Renal cortical epithelial cell (primary cell): ENCODE measurements around the gene PLSCR5. TPM values are rescaled to one million over a fixed set of nuclear protein-coding genes. Genes with fewer than 3 reads are reported as not detected.

Source experiments
- DNase-seq: peaks from one replicate; pipeline ENCODE4 v3.0.0-alpha.2; 2011; ENCODE audit warnings: low read depth
- total RNA-seq: library from RNA; depleted of rRNA; stranded (reverse); fragments of >200 nt; gene quantifications from 2 replicates; pipeline ENCODE4 v1.2.3, GENCODE V29; 2014

The PLSCR5 gene
- total RNA-seq, 1 donor from 2014 or later: not detected

DNA sequence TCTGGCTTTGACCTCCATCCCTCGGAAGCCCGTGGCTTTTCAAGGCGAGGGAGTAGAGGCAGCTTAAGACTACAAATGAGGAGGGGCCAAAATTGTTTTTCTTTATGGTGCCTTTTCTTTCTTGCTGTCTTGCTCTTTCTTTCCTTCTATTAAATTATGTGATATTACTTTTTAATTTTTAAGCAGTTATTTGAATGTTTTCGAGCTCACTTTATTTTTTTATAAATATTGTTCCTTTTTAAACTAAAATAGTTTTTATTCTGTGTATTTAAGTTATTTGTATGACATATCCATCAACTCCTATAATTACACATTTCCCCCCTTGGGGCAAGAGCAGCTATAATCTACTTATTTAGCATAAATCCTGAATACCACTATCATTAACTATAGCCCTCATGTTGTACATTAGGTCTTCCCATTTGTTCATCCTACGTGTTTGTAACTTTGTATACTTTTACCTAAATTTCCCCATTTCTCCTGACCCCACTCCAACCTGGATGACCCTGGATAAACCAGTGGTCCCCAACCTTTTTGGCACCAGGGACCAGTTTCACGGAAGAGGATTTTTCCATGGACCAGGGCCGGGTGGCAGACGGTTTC, 60.1 kb downstream of the PLSCR5 start:
- no peak for DNase-seq

DNA sequence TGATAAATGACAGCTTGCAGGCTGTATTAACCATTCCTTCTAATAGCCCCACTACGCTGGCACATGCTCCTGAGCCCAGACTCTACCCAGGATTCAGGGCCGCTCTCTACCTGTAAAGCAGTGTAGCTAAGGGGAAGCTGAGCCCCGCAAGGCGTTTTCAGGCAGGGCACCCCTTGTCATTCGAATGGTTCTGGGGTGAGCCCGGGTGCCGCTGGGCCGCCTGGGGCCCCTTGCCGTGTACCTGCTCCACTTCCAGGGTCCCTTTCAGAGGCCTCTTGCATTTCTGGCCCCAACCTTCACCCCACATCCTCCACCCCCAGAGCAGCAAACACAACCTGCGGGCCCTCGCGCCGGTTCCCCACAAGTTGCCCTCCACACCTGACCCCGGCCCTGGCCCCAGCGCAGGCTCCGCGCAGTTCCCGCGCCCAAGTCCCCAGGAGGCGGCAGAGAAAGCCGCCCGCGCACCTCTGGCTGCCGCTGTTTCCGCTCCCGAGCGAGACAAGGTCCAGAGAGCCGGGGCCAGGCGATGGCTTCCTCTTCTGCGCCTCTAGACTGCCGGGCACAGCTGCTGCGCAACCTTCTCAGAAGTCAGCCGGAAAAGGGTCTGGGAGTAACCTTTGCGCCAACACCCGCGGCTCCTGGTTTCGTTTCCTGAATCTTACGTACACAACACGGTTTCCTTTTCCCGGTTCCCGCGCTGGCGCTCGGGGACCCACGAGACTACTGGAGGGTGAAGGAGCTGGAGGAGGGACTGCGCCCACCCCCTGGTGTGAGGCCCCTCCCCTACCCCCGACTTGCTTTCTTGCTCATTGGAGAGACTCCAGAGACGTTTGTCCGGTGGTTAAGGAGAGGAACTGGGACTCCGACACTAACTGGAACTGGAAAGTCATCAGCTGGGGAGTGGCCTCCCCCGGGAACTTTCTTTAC, 60.9 kb downstream of the PLSCR5 start, which contains the start of gene PLSCR1:
PLSCR1 (minus strand) TSS at position 606 of the 927 bp plus-strand sequence. CDS start 8,055 bp downstream, outside the sequence.
- DNase-seq: peak; percentile 96

DNA sequence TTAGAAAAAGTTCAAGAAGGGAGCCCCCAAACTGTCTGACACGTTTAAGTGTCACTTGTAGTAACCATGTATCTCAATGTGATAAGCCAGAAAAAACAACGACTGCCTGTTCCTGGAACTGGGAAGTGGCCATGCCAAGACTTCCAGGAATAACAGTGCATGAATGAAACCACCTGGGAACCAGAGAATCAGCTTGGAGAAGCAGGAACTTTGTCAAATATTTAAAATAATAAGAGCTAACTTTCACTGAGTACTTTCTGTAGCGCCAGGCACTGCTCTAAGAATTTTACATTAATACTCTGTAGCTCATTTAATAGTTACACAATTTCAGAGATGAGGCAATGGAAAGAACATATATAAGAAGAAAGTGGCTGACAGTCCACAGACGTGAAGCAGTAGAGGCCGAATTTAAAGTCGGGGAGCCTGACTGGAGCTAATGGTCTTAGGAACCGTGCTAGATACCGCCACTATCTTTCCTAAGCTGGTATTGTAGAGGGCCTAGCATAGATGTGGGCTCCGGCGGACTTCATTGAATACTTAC, 61.6 kb downstream of the PLSCR5 start:
- peak; percentile 16 for DNase-seq

DNA sequence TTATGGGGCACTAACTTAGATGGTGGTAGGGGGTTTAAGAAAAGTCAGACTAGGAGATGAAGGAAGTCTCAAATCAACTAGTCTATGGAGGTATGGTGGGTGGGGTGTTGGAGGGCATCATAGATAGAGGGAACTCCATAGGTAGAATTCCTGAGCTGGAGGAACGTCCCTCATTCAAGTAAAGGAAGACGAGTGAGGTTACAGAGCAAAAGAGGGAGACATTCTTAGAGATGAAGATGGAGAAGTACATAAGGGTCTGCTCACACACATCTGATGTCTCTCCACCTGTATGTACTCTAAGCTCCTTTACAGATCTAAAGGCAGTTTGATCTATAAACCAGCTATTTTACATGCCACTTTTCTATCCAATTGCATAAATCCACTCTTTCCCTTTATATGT, 62.2 kb downstream of the PLSCR5 start:
- DNase-seq: peak; percentile 8

DNA sequence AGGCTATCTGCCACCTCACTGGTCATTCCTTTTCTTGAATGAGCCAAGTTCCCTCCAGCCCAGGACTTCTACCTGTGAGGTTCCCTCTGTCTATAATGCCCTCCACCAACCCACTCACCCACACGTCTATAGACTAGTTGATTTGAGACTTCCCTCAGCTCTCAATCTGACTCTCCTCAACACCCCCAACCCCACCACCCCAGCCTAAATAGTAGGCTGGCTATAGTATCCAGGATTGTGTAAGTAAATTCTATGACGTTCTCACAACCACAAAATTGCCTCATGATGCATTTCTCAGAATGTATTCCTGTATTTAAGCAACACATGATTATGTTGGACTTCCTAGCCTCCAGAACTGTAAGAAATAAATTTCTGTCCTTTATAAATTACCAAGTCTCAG, 63.0 kb downstream of the PLSCR5 start:
- peak; percentile 32 for DNase-seq

DNA sequence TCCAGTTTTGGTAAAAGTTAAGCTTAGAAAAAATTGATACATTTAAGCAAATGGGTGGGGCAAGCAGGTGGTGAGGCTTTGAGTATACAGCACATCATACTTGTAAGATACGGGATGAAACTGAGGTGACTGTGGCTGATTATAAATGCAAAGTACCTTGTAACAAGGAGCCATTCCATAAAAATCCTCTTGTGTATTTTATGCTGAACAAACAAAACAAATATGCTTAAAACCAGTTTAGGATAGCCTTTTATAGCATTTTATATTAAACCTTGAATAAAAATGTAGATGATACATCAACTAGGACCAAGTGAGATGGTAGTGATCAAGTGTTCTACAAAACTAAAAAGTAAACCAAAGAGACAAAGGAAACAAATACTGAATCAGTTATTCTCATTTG, 64.2 kb downstream of the PLSCR5 start:
- peak; percentile 12 for DNase-seq

DNA sequence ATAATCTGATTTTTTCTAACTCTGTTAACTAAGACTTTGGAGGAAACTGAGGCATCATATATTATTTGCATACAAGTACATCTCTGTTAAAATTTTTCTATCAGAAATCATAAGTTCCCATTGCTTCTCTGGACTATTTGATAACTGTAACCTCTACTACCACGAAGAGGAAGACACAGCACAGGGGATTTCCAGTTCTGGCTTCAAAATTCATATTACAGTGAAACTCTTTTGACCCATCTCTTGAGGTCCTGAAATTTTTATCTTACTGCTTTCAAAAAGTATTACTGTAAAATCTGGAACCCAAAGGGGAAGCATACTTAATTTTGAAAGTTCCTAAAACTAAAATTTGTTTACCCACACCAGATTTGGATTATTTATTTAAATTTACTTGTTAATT, 64.9 kb downstream of the PLSCR5 start:
- DNase-seq: no peak

DNA sequence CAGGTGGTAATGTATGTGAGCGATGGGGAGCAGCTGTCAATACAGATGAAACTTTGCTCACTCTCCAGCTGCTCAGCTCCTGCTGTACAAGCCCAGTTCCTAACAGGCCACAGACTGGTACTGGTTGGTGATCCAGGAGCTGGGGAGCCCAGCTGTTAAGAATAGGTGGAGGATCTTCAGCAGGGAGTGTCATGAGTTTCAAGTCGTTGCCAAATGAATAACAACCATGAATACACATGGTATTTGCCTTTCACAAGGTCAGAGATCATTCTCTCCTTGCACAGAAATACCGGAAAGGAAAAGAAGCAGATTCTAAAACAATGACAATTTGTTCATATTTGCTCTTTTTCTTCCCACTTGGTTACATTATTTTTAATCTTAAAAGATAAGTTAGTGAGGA, 65.8 kb downstream of the PLSCR5 start:
- peak; percentile 25 for DNase-seq

DNA sequence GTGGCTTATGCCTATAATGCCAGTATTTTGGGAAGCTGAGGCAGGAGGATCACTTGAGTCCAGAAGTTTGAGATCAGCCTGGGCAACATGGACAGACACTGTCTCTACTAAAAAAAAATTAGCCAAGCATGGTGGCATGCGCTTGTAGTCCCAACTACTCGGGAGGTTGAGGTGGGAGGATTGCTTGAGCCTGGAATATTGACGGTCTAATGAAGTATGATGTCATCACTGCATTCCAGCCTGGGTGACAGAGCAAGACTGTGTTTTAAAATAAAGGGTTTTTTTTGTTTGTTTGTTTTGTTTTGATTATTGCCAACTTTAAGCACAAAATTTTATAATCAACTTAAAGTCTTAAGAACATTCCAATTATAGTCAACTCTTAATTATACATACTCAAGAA, 67.5 kb downstream of the PLSCR5 start:
- no peak for DNase-seq

DNA sequence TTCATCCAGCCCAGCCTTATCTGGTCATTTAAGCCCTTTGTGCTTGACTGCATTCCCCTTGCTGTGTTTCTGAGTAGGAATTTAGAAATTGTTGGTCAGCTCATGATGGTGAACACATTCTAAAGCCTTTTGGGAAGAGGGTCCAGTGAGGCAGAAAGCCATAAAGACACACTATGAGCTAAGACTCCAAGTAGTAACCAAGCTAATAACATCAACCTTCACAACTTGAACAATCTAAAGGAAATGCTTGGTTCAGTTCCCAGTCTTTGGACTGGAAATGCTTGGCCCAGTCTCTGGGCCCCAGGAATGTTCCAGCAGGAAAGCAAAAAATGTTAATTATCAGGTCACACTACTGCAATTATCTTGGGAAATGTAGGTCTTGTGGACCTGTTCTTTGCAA, 68.5 kb downstream of the PLSCR5 start:
- peak; percentile 89 for DNase-seq

Other genes with a start within 250 kb of the PLSCR5 start
- gene PLSCR2, start 135.8 kb downstream of the PLSCR5 start, total RNA-seq: 1.4 TPM in 1 of 2 replicates, not detected in the other
- 183 and 292 TPM in 2 replicates for gene PLSCR1, start 60.7 kb downstream of the PLSCR5 start, total RNA-seq